Measurements from ENCODE around the gene FRMD4A.

Gene FRMD4A

GRCh38 chr10:13690281-13690825 lies 640.4 kb downstream of the FRMD4A start:
- TF ChIP-seq POLR2AphosphoS5 (IDR thresholded peaks at IDR 0.05; ENCODE audit: low read depth) (no peak), SPI1 (IDR thresholded peaks at IDR 0.05; ENCODE audit: borderline replicate concordance, low read depth) (no peak), REST (IDR thresholded peaks at IDR 0.05; ENCODE audit: insufficient replicate concordance, low read depth) (no peak), GABPA (IDR thresholded peaks at IDR 0.05; ENCODE audit: low read depth) (no peak)
- TF ChIP-seq, protein P1, sequence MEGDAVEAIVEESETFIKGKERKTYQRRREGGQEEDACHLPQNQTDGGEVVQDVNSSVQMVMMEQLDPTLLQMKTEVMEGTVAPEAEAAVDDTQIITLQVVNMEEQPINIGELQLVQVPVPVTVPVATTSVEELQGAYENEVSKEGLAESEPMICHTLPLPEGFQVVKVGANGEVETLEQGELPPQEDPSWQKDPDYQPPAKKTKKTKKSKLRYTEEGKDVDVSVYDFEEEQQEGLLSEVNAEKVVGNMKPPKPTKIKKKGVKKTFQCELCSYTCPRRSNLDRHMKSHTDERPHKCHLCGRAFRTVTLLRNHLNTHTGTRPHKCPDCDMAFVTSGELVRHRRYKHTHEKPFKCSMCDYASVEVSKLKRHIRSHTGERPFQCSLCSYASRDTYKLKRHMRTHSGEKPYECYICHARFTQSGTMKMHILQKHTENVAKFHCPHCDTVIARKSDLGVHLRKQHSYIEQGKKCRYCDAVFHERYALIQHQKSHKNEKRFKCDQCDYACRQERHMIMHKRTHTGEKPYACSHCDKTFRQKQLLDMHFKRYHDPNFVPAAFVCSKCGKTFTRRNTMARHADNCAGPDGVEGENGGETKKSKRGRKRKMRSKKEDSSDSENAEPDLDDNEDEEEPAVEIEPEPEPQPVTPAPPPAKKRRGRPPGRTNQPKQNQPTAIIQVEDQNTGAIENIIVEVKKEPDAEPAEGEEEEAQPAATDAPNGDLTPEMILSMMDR (IDR thresholded peaks at IDR 0.05; ENCODE audit: insufficient read depth, low read length), result no peak
- no peak for DNase-seq (ENCODE audit: low read depth in 1 of 2, low spot score in 1 of 2)
- H3K27ac ChIP-seq (replicated peaks), result no peak overlapping the region
- no peaks in the 10 kb centered on the region for H3K27me3 ChIP-seq (ENCODE audit: insufficient read depth, poor library complexity, severe bottlenecking)
- H3K4me3 ChIP-seq (replicated peaks; ENCODE audit: insufficient read depth, low read length), result no peak overlapping the region

DNA sequence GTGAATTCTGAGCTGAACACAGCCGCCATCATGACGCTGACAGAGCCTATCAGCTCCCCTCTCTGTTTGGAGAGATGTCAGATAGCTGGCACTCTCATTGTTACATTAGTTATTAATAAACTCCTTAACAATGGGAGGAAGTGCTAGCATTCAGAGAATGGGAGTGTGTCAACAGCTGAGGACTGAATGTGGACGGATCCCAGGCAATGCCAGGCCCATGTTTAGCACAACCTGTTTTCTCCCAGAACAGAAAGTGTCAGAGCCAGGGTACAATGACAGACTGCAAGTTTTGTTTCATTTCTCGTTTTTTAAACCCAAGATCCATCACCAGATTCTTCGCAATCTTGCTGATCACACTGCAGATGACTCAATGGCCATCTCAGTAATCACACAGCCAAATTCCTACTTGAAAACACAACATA lies 644.4 kb downstream of the FRMD4A start:
- Histone ChIP-seq H3K27ac (replicated peaks) (no peak overlapping the region), H3K27me3 (ENCODE audit: insufficient read depth, poor library complexity, severe bottlenecking) (no peaks in the 10 kb centered on the region), H3K4me3 (replicated peaks; ENCODE audit: insufficient read depth, low read length) (no peak overlapping the region)
- no peak for DNase-seq (ENCODE audit: low read depth in 1 of 2, low spot score in 1 of 2)
- TF ChIP-seq, protein P1 (IDR thresholded peaks at IDR 0.05; ENCODE audit: insufficient read depth, low read length), result no peak
- no peak for TF ChIP-seq POLR2AphosphoS5 (IDR thresholded peaks at IDR 0.05; ENCODE audit: low read depth)

DNA sequence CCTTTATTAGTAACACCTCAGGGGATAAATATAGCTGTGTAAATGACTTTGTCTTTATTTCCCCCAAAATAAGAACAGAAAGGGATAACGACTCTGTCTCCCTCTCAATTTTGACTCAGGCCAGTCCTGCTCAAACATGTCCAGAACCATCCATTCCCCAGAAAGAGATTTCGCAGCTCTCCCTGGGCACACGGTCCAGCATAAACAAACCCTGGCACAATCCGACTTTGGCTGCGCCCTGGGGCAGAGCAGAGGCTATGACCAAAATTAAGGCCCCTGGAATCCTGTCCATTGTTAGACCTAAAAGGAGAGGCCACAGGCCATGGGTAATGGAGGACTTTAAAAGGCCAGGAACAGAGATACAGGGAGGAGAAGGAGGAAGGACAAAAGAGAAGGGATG lies 644.8 kb downstream of the FRMD4A start:
- H3K27ac ChIP-seq (replicated peaks), result no peak overlapping the region
- no peak overlapping the region for H3K4me3 ChIP-seq (replicated peaks; ENCODE audit: insufficient read depth, low read length)
- TF ChIP-seq, protein P1 (IDR thresholded peaks at IDR 0.05; ENCODE audit: insufficient read depth, low read length), result no peak
- TF ChIP-seq SPI1 (IDR thresholded peaks at IDR 0.05; ENCODE audit: borderline replicate concordance, low read depth) (no peak), GABPA (IDR thresholded peaks at IDR 0.05; ENCODE audit: low read depth) (no peak), POLR2AphosphoS5 (IDR thresholded peaks at IDR 0.05; ENCODE audit: low read depth) (no peak), REST (IDR thresholded peaks at IDR 0.05; ENCODE audit: insufficient replicate concordance, low read depth) (no peak)
- H3K27me3 ChIP-seq (ENCODE audit: insufficient read depth, poor library complexity, severe bottlenecking), result no peaks in the 10 kb centered on the region
- DNase-seq (ENCODE audit: low read depth in 1 of 2, low spot score in 1 of 2), result no peak

Measured in HL-60 (cell line).